GM23338 (cell line): ENCODE data around the gene C16orf90.

Experiments
- EZH2 ChIP-seq: fragments of 200-600 bp; sonication (generic); IDR thresholded peaks from one replicate; pipeline ENCODE4 v1.8.0; 2017; ENCODE audit warnings: antibody characterized with exemption, mild to moderate bottlenecking, low read depth; ENCODE audit not compliant: unreplicated experiment
- EZH2phosphoT487 ChIP-seq: fragments of 200-600 bp; sonication (generic); IDR thresholded peaks from one replicate; pipeline ENCODE4 v1.8.1; 2018; ENCODE audit warnings: antibody characterized with exemption; ENCODE audit not compliant: unreplicated experiment
- POLR2AphosphoS5 ChIP-seq: IDR thresholded peaks from 2 replicates; pipeline ENCODE4 v1.6.1; 2016; ENCODE audit warnings: antibody characterized with exemption, low read depth
- ZNF462 ChIP-seq: fragments of 250-450 bp; sonication (Bioruptor Pico); IDR thresholded peaks from 2 replicates; pipeline ENCODE4 v1.5.0; 2020; ENCODE audit warnings: mild to moderate bottlenecking, moderate library complexity
- TF ChIP-seq, protein P1 (sequence below), 2 experiments: fragments of 200-600 bp in 1 of 2; sonication (generic) in 1 of 2; conservative IDR thresholded peaks; 2 replicates each; pipeline versions ENCODE4 v1.5.1 to v1.6.1; 2016 to 2017; ENCODE audit warnings: antibody characterized with exemption in 2 of 2, low read depth in 2 of 2, mild to moderate bottlenecking in 2 of 2, moderate library complexity in 1 of 2

DNA sequence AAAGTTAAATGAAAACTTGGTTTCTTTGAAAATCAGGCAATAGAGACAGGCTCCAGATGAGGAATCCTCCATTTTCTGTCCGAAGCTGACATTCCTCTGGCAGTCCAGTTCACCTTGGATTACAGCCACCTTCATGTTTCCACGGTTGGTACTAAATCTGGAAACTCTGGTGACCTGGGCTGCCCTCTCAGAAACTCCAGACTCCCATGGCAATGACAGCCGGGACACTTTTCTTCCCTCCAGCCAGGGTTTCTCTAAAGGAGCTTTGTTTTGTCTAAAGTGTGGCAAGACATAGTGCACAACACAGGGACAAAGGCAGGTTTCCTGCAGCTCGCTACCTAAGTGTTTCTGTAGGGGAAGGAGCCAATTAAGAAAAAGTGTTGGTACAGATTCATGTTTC lies 41.6 kb upstream of the C16orf90 start:
- TF ChIP-seq, protein P1, sequence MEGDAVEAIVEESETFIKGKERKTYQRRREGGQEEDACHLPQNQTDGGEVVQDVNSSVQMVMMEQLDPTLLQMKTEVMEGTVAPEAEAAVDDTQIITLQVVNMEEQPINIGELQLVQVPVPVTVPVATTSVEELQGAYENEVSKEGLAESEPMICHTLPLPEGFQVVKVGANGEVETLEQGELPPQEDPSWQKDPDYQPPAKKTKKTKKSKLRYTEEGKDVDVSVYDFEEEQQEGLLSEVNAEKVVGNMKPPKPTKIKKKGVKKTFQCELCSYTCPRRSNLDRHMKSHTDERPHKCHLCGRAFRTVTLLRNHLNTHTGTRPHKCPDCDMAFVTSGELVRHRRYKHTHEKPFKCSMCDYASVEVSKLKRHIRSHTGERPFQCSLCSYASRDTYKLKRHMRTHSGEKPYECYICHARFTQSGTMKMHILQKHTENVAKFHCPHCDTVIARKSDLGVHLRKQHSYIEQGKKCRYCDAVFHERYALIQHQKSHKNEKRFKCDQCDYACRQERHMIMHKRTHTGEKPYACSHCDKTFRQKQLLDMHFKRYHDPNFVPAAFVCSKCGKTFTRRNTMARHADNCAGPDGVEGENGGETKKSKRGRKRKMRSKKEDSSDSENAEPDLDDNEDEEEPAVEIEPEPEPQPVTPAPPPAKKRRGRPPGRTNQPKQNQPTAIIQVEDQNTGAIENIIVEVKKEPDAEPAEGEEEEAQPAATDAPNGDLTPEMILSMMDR (conservative IDR thresholded peaks at IDR 0.05; ENCODE audit: low read depth in 2 of 2) = no peak
- TF ChIP-seq POLR2AphosphoS5 (no peak), EZH2 (no peak), EZH2phosphoT487 (no peak), ZNF462 (no peak)
